ENCODE measurements around the gene KLHL7. TPM values are rescaled to one million over a fixed set of nuclear protein-coding genes. Genes with fewer than 3 reads are reported as not detected.
A peak's percentile ranks its signal among the peaks of the same experiment; 100 is the strongest.

KLHL7 gene
- 10 to 100 TPM; 20.4 to 25.4 TPM for total RNA-seq

- peak within 1 kb of the TSS; percentile 94 for H3K27ac Mint-ChIP-seq
- DNase-seq (peak; percentile 97), ATAC-seq (replicated peaks in 1 of 2) (peak; percentile 98)
- peak within 1 kb of the TSS; percentile 97 to 99 for H3K4me3 Mint-ChIP-seq
- peaks cover 40% of the 10 kb centered on the region for H3K4me1 Mint-ChIP-seq (ENCODE audit: low read depth)
- no peaks in the 10 kb centered on the region for H3K9me3 Mint-ChIP-seq
- no peaks in the 10 kb centered on the region for H3K27me3 Mint-ChIP-seq (ENCODE audit: low read depth)
- peaks cover 0 to 2% of the 10 kb centered on the region in 2 donors for H3K36me3 Mint-ChIP-seq (ENCODE audit: insufficient read depth in 2 of 2)
These were observed at the start of gene KLHL7 for GRCh38 chr7:23105644-23106056. Gene KLHL7 (plus strand): TSS chr7:23105785. CDS start chr7:23106027, 242 bp downstream.

GRCh38 chr7:23058408-23059096 lies 47.0 kb upstream of the KLHL7 start:
- ATAC-seq (replicated peaks in 1 of 2) (no peak), DNase-seq (no peak)
- no peaks in the 10 kb centered on the region for H3K9me3 Mint-ChIP-seq
- H3K4me1 Mint-ChIP-seq (ENCODE audit: low read depth) = no peaks in the 10 kb centered on the region
- H3K4me3 Mint-ChIP-seq = no peak overlapping the region
- H3K27me3 Mint-ChIP-seq (ENCODE audit: low read depth) = no peaks in the 10 kb centered on the region
- H3K27ac Mint-ChIP-seq = peak overlapping the region; percentile 91
- no peaks in the 10 kb centered on the region for H3K36me3 Mint-ChIP-seq (ENCODE audit: insufficient read depth in 2 of 2)

- no peak for DNase-seq
- Mint-ChIP-seq H3K27me3 (ENCODE audit: low read depth) (peaks cover 6% of the 10 kb centered on the region), H3K9me3 (no peaks in the 10 kb centered on the region), H3K4me1 (ENCODE audit: low read depth) (no peaks in the 10 kb centered on the region), H3K27ac (no peak overlapping the region), H3K4me3 (no peak overlapping the region), H3K36me3 (ENCODE audit: insufficient read depth in 2 of 2) (no peaks in the 10 kb centered on the region)
- no peak for ATAC-seq (replicated peaks in 1 of 2)
These were observed 44.3 kb upstream of the KLHL7 start for GRCh38 chr7:23061327-23061726.

GRCh38 chr7:23062452-23062851 lies 43.1 kb upstream of the KLHL7 start:
- peaks cover 6% of the 10 kb centered on the region for H3K27me3 Mint-ChIP-seq (ENCODE audit: low read depth)
- H3K4me3 Mint-ChIP-seq = no peak overlapping the region
- ATAC-seq (replicated peaks in 1 of 2) = no peak
- no peaks in the 10 kb centered on the region for H3K4me1 Mint-ChIP-seq (ENCODE audit: low read depth)
- DNase-seq = no peak
- no peaks in the 10 kb centered on the region for H3K36me3 Mint-ChIP-seq (ENCODE audit: insufficient read depth in 2 of 2)
- H3K9me3 Mint-ChIP-seq = no peaks in the 10 kb centered on the region
- H3K27ac Mint-ChIP-seq = no peak overlapping the region

GRCh38 chr7:23065974-23066373 lies 39.6 kb upstream of the KLHL7 start:
- Mint-ChIP-seq H3K9me3 (no peaks in the 10 kb centered on the region), H3K4me3 (no peak overlapping the region), H3K4me1 (ENCODE audit: low read depth) (no peaks in the 10 kb centered on the region), H3K27me3 (ENCODE audit: low read depth) (peaks cover 6% of the 10 kb centered on the region), H3K27ac (no peak overlapping the region), H3K36me3 (ENCODE audit: insufficient read depth in 2 of 2) (no peaks in the 10 kb centered on the region)
- DNase-seq (no peak), ATAC-seq (replicated peaks in 1 of 2) (peak in 1 of 2 donors; percentile 26)

GRCh38 chr7:23067271-23067670 lies 38.3 kb upstream of the KLHL7 start:
- H3K9me3 Mint-ChIP-seq = no peaks in the 10 kb centered on the region
- H3K27me3 Mint-ChIP-seq (ENCODE audit: low read depth) = peaks cover 6% of the 10 kb centered on the region
- DNase-seq (no peak), ATAC-seq (replicated peaks in 1 of 2) (no peak)
- H3K4me3 Mint-ChIP-seq = no peak overlapping the region
- H3K27ac Mint-ChIP-seq = no peak overlapping the region
- no peaks in the 10 kb centered on the region for H3K4me1 Mint-ChIP-seq (ENCODE audit: low read depth)
- H3K36me3 Mint-ChIP-seq (ENCODE audit: insufficient read depth in 2 of 2) = no peaks in the 10 kb centered on the region

- Mint-ChIP-seq H3K4me3 (no peak overlapping the region), H3K27me3 (ENCODE audit: low read depth) (peaks cover 18% of the 10 kb centered on the region), H3K9me3 (no peaks in the 10 kb centered on the region), H3K4me1 (ENCODE audit: low read depth) (no peaks in the 10 kb centered on the region), H3K27ac (no peak overlapping the region), H3K36me3 (ENCODE audit: insufficient read depth in 2 of 2) (no peaks in the 10 kb centered on the region)
- no peak for ATAC-seq (replicated peaks in 1 of 2)
- DNase-seq = no peak
These were observed 33.5 kb upstream of the KLHL7 start for GRCh38 chr7:23072048-23072447.

- no peaks in the 10 kb centered on the region for H3K9me3 Mint-ChIP-seq
- no peak for ATAC-seq (replicated peaks in 1 of 2)
These were observed 32.7 kb upstream of the KLHL7 start for GRCh38 chr7:23072922-23073321.

GRCh38 chr7:23074443-23075261 lies 30.9 kb upstream of the KLHL7 start:
- no peak overlapping the region for H3K4me3 Mint-ChIP-seq
- no peak overlapping the region for H3K27ac Mint-ChIP-seq
- H3K9me3 Mint-ChIP-seq = no peaks in the 10 kb centered on the region
- H3K4me1 Mint-ChIP-seq (ENCODE audit: low read depth) = no peaks in the 10 kb centered on the region
- no peaks in the 10 kb centered on the region for H3K36me3 Mint-ChIP-seq (ENCODE audit: insufficient read depth in 2 of 2)
- no peak for DNase-seq
- no peak for ATAC-seq (replicated peaks in 1 of 2)
- peaks cover 21% of the 10 kb centered on the region for H3K27me3 Mint-ChIP-seq (ENCODE audit: low read depth)

More at GRCh38 chr7:23072922-23073321, 32.7 kb upstream of the KLHL7 start:
- no peak overlapping the region for H3K4me3 Mint-ChIP-seq
- no peaks in the 10 kb centered on the region for H3K4me1 Mint-ChIP-seq (ENCODE audit: low read depth)
- DNase-seq = no peak
- H3K27ac Mint-ChIP-seq = no peak overlapping the region
- H3K27me3 Mint-ChIP-seq (ENCODE audit: low read depth) = peaks cover 21% of the 10 kb centered on the region
- no peaks in the 10 kb centered on the region for H3K36me3 Mint-ChIP-seq (ENCODE audit: insufficient read depth in 2 of 2)

- DNase-seq (no peak), ATAC-seq (replicated peaks in 1 of 2) (no peak)
- H3K36me3 Mint-ChIP-seq (ENCODE audit: insufficient read depth in 2 of 2) = no peaks in the 10 kb centered on the region
- no peak overlapping the region for H3K27ac Mint-ChIP-seq
- H3K27me3 Mint-ChIP-seq (ENCODE audit: low read depth) = peaks cover 21% of the 10 kb centered on the region
- H3K4me1 Mint-ChIP-seq (ENCODE audit: low read depth) = no peaks in the 10 kb centered on the region
- H3K9me3 Mint-ChIP-seq = no peaks in the 10 kb centered on the region
- no peak overlapping the region for H3K4me3 Mint-ChIP-seq
These were observed 30.0 kb upstream of the KLHL7 start for GRCh38 chr7:23075571-23075970.

GRCh38 chr7:23076772-23077171 lies 28.8 kb upstream of the KLHL7 start:
- Mint-ChIP-seq H3K27ac (no peak overlapping the region), H3K27me3 (ENCODE audit: low read depth) (peaks cover 21% of the 10 kb centered on the region), H3K9me3 (no peaks in the 10 kb centered on the region), H3K36me3 (ENCODE audit: insufficient read depth in 2 of 2) (no peaks in the 10 kb centered on the region), H3K4me3 (no peak overlapping the region), H3K4me1 (ENCODE audit: low read depth) (no peaks in the 10 kb centered on the region)
- DNase-seq (no peak), ATAC-seq (replicated peaks in 1 of 2) (no peak)

- DNase-seq = no peak
- Mint-ChIP-seq H3K36me3 (ENCODE audit: insufficient read depth in 2 of 2) (no peaks in the 10 kb centered on the region), H3K4me1 (ENCODE audit: low read depth) (no peaks in the 10 kb centered on the region)
These were observed 12.5 kb upstream of the KLHL7 start for GRCh38 chr7:23093111-23093510.

GRCh38 chr7:23093546-23093945 lies 12.0 kb upstream of the KLHL7 start:
- H3K36me3 Mint-ChIP-seq (ENCODE audit: insufficient read depth in 2 of 2) = no peaks in the 10 kb centered on the region
- H3K9me3 Mint-ChIP-seq = peaks cover 0 to 2% of the 10 kb centered on the region in 2 donors
- H3K27ac Mint-ChIP-seq = no peak overlapping the region
- no peaks in the 10 kb centered on the region for H3K4me1 Mint-ChIP-seq (ENCODE audit: low read depth)
- H3K27me3 Mint-ChIP-seq (ENCODE audit: low read depth) = no peaks in the 10 kb centered on the region
- DNase-seq (no peak), ATAC-seq (replicated peaks in 1 of 2) (no peak)
- no peak overlapping the region for H3K4me3 Mint-ChIP-seq

More at GRCh38 chr7:23093111-23093510, 12.5 kb upstream of the KLHL7 start:
- Mint-ChIP-seq H3K9me3 (peaks cover 0 to 2% of the 10 kb centered on the region in 2 donors), H3K27me3 (ENCODE audit: low read depth) (no peaks in the 10 kb centered on the region), H3K27ac (no peak overlapping the region), H3K4me3 (no peak overlapping the region)
- no peak for ATAC-seq (replicated peaks in 1 of 2)

All from activated T-cell treated with anti-CD3 and anti-CD28 coated beads, Interleukin-2, amount 50 U/mL, for 72 hours (primary cell).